K562 (cell line): Measurements from ENCODE around the gene BBC3. TPM values are rescaled to one million over a fixed set of nuclear protein-coding genes. Genes with fewer than 3 reads are reported as not detected.

Source experiments
- ARID1B ChIP-seq: fragments of 450-650 bp; IDR thresholded peaks from 2 replicates; pipeline ENCODE4 v1.6.1; 2016; ENCODE audit warnings: antibody characterized with exemption, mild to moderate bottlenecking, inconsistent platforms
- ATF6 ChIP-seq: sonication (generic); formaldehyde crosslinking; IDR thresholded peaks from 2 replicates; pipeline ENCODE4 v1.4.0; 2020; ENCODE audit warnings: mild to moderate bottlenecking, missing genetic modification reagents
- CUX1 ChIP-seq: fragments of 200-800 bp; sonication (Bioruptor generic); IDR thresholded peaks from 2 replicates; pipeline ENCODE4 v1.6.1; 2016; ENCODE audit warnings: missing genetic modification characterization, missing compliant biosample characterization
- ELF4 ChIP-seq: fragments of 450-650 bp; formaldehyde crosslinking; IDR thresholded peaks from 2 replicates; pipeline ENCODE4 v1.4.0; 2022; ENCODE audit warnings: missing genetic modification characterization
- MYNN ChIP-seq, 2 experiments: sonication (generic); formaldehyde crosslinking in 1 of 2; IDR thresholded peaks; 2 replicates each; pipeline versions ENCODE4 v1.5.0 to v1.6.1; 2016 to 2020; ENCODE audit warnings: antibody characterized with exemption in 1 of 2, missing genetic modification reagents in 1 of 2
- PCBP1 ChIP-seq: fragments of 200-400 bp; formaldehyde crosslinking; IDR thresholded peaks from 2 replicates; pipeline ENCODE4 v1.6.1; 2018; ENCODE audit warnings: mild to moderate bottlenecking, low read depth, low read length; ENCODE audit not compliant: poor library complexity, severe bottlenecking
- RAD21 ChIP-seq, 2 experiments: fragments of 250-450 bp in 1 of 2; fragments of 450-650 bp in 1 of 2; sonication (Bioruptor Pico) in 1 of 2; formaldehyde crosslinking in 1 of 2; IDR thresholded peaks in 1 of 2; conservative IDR thresholded peaks in 1 of 2; 2 replicates each; pipeline versions ENCODE4 v1.4.0 to v1.8.0; 2020 to 2022; ENCODE audit warnings: mild to moderate bottlenecking in 2 of 2, moderate library complexity in 1 of 2
- RBM15 ChIP-seq: fragments of 200-400 bp; formaldehyde crosslinking; IDR thresholded peaks from 2 replicates; pipeline ENCODE4 v1.6.1; 2018; ENCODE audit warnings: mild to moderate bottlenecking, low read length, moderate library complexity; ENCODE audit not compliant: insufficient read depth
- RFX1 ChIP-seq: fragments of 450-650 bp; IDR thresholded peaks from 2 replicates; pipeline ENCODE4 v1.6.1; 2016; ENCODE audit warnings: mild to moderate bottlenecking, moderate library complexity
- SAFB ChIP-seq: fragments of 200-400 bp; formaldehyde crosslinking; IDR thresholded peaks from 2 replicates; pipeline ENCODE4 v1.6.1; 2017; ENCODE audit warnings: low read depth, low read length, borderline replicate concordance
- SAP30 ChIP-seq: fragments of 200-600 bp; sonication (generic); IDR thresholded peaks from 2 replicates; pipeline ENCODE4 v1.6.1; 2012; ENCODE audit warnings: borderline replicate concordance, low read depth, mild to moderate bottlenecking, moderate library complexity, low read length, control low read depth, inconsistent platforms; ENCODE audit not compliant: insufficient read depth, poor library complexity, severe bottlenecking
- SIX5 ChIP-seq, 2 experiments: IDR thresholded peaks; 2 replicates each; pipeline ENCODE4 v1.6.1; 2011; ENCODE audit warnings: low read length in 2 of 2, borderline replicate concordance in 1 of 2, low read depth in 1 of 2, mild to moderate bottlenecking in 1 of 2, moderate library complexity in 1 of 2; ENCODE audit not compliant: insufficient read depth in 1 of 2
- XRCC3 ChIP-seq: fragments of 450-650 bp; IDR thresholded peaks from 2 replicates; pipeline ENCODE4 v1.6.1; 2017; ENCODE audit warnings: mild to moderate bottlenecking, moderate library complexity
- ZBED1 ChIP-seq: IDR thresholded peaks from 2 replicates; pipeline ENCODE4 v1.6.1; 2014
- ZFP1 ChIP-seq: fragments of 450-650 bp; formaldehyde crosslinking; IDR thresholded peaks from 2 replicates; pipeline ENCODE4 v1.4.0; 2020; ENCODE audit warnings: mild to moderate bottlenecking, mixed read lengths
- ZNF175 ChIP-seq: fragments of 200-800 bp; sonication (Bioruptor generic); IDR thresholded peaks from 2 replicates; pipeline ENCODE4 v1.6.1; 2016; ENCODE audit warnings: low read depth, mild to moderate bottlenecking, missing genetic modification characterization, missing compliant biosample characterization
- ZNF668 ChIP-seq: fragments of 250-450 bp; sonication (Bioruptor Pico); IDR thresholded peaks from 2 replicates; pipeline ENCODE4 v1.8.0; 2022; ENCODE audit warnings: mild to moderate bottlenecking, inconsistent platforms
- ZSCAN32 ChIP-seq: fragments of 450-650 bp; formaldehyde crosslinking; IDR thresholded peaks from 2 replicates; pipeline ENCODE4 v1.4.0; 2020; ENCODE audit warnings: mild to moderate bottlenecking, moderate library complexity
- polyA plus RNA-seq, 8 experiments: library from polyadenylated mRNA; depleted of rRNA in 4 of 8; stranded (reverse) in 5 of 8; unstranded in 3 of 8; fragments of >200 nt; fragmentation: Nextera tagmentation in 2 of 8; fragmentation: Illumina TruSeq in 1 of 8; extraction: Ambion mirVana in 2 of 8; extraction: Trizol in 1 of 8; gene quantifications; 2 replicates each; pipeline versions ENCODE4 v1.2.1 to v1.2.3, GENCODE V29; 2011 to 2014; ENCODE audit warnings: inconsistent platforms in 1 of 8, missing spikeins in 1 of 8
- total RNA-seq, 7 experiments: library from RNA; depleted of rRNA in 6 of 7; stranded (reverse); fragments of >200 nt in 6 of 7; fragmentation: Illumina TruSeq in 2 of 7; extraction: Trizol in 2 of 7; gene quantifications; 2 replicates each; pipeline versions ENCODE4 v1.2.1 to v1.2.3, GENCODE V29; 2011 to 2021; ENCODE audit warnings: low replicate concordance in 1 of 7

The BBC3 gene
- total and polyA plus RNA-seq, 9 of the 15 experiments (the other 6 are each of a cell fraction or from before 2014, with no cell fraction given) = 0.15 to 30.7 (median 4.8) TPM

- TF ChIP-seq CUX1 (CRISPR knock-in tag) (no peak), RBM15 (no peak), SIX5 (IDR thresholded peaks at IDR 0.05; ENCODE audit: borderline replicate concordance in 1 of 2, insufficient read depth in 1 of 2, low read depth in 1 of 2, low read length in 2 of 2) (no peak), ELF4 (CRISPR knock-in tag) (peak; percentile 72; the same call in 1 of the 2 replicates), ZSCAN32 (CRISPR knock-in tag) (no peak), ZFP1 (no peak), ARID1B (peak; percentile 77), PCBP1 (no peak), ZNF175 (CRISPR knock-in tag) (peak; percentile 60; the same call in 1 of the 2 replicates), ATF6 (CRISPR knock-in tag) (no peak), SAP30 (no peak), RFX1 (no peak), ZBED1 (no peak), RAD21 (CRISPR knock-in tag; conservative IDR thresholded peaks at IDR 0.05 in 1 of 2, IDR thresholded peaks at IDR 0.05 in 1 of 2) (no peak; a peak in 1 of 4 replicates), MYNN (IDR thresholded peaks at IDR 0.05) (no peak; the same call in 1 of the 2 replicates), MYNN (CRISPR knock-in tag; IDR thresholded peaks at IDR 0.05) (no peak), ZNF668 (no peak), SAFB (no peak), XRCC3 (no peak)
These were observed 10.3 kb upstream of the BBC3 start (continued) for GRCh38 chr19:47240996-47241918.
